CD8-positive, alpha-beta memory T cell (primary cell): ENCODE results near the gene SLC23A1. TPM values are rescaled to one million over a fixed set of nuclear protein-coding genes. Genes with fewer than 3 reads are reported as not detected.

Experiments
- CTCF ChIA-PET: fragments of 350-600 bp; sonication (Branson Sonifier 250); formaldehyde crosslinking; loops from one replicate; lab custom pipeline; 2021; ENCODE audit warnings: antibody characterized with exemption; lab: Charles Lee
- POLR2A ChIA-PET: fragments of 350-600 bp; sonication (Branson Sonifier 250); formaldehyde crosslinking; loops from one replicate; lab custom pipeline; 2021; ENCODE audit warnings: antibody characterized with exemption; lab: Charles Lee
- DNase-seq, 5 donors: peaks; one replicate each; pipeline versions ENCODE4 v3.0.0 to v3.0.0-alpha.2; 2020 to 2022; ENCODE audit warnings: mixed read lengths in 1 of 5
- H3K27ac ChIP-seq: one replicate; pipeline ENCODE4 v1.7.0; 2013; ENCODE audit warnings: low read depth, mild to moderate bottlenecking, low read length, moderate library complexity
- H3K27me3 ChIP-seq: 2 replicates; pipeline ENCODE4 v1.7.0; 2013; ENCODE audit warnings: low read length, mild to moderate bottlenecking; ENCODE audit not compliant: insufficient read depth, poor library complexity, severe bottlenecking
- H3K36me3 ChIP-seq: 2 replicates; pipeline ENCODE4 v1.7.0; 2013; ENCODE audit warnings: mild to moderate bottlenecking, low read length, moderate library complexity; ENCODE audit not compliant: insufficient read depth
- H3K4me1 ChIP-seq: 2 replicates; pipeline ENCODE4 v1.7.0; 2013; ENCODE audit warnings: mild to moderate bottlenecking, low read length, moderate library complexity; ENCODE audit not compliant: insufficient read depth
- H3K4me3 ChIP-seq: 2 replicates; pipeline ENCODE4 v1.7.0; 2013; ENCODE audit warnings: mild to moderate bottlenecking, low read length
- H3K9me3 ChIP-seq: 2 replicates; pipeline ENCODE4 v1.7.0; 2013; ENCODE audit warnings: mild to moderate bottlenecking, low read length
- H3K27ac Mint-ChIP-seq, 8 donors: one replicate each; pipeline ENCODE4 v1.8.0; 2020 to 2021; ENCODE audit warnings: mixed read lengths in 8 of 8, mild to moderate bottlenecking in 6 of 8, inconsistent platforms in 3 of 8, moderate library complexity in 3 of 8
- H3K27me3 Mint-ChIP-seq, 2 donors: one replicate each; pipeline ENCODE4 v1.8.0; 2020 to 2021; ENCODE audit warnings: mixed read lengths in 2 of 2, mild to moderate bottlenecking in 1 of 2, moderate library complexity in 1 of 2
- H3K36me3 Mint-ChIP-seq, 3 donors: one replicate each; pipeline ENCODE4 v1.8.0; 2020 to 2021; ENCODE audit warnings: mixed read lengths in 3 of 3, inconsistent platforms in 1 of 3, mild to moderate bottlenecking in 1 of 3
- H3K4me1 Mint-ChIP-seq, 3 donors: one replicate each; pipeline ENCODE4 v1.8.0; 2020 to 2021; ENCODE audit warnings: mixed read lengths in 3 of 3, inconsistent platforms in 1 of 3, mild to moderate bottlenecking in 1 of 3
- H3K4me3 Mint-ChIP-seq, 7 donors: one replicate each; pipeline ENCODE4 v1.8.0; 2020 to 2021; ENCODE audit warnings: mixed read lengths in 7 of 7, mild to moderate bottlenecking in 6 of 7, moderate library complexity in 4 of 7, inconsistent platforms in 2 of 7
- H3K9me3 Mint-ChIP-seq, 5 donors: one replicate each; pipeline ENCODE4 v1.8.0; 2020 to 2022; ENCODE audit warnings: mixed read lengths in 5 of 5, mild to moderate bottlenecking in 3 of 5, moderate library complexity in 2 of 5, inconsistent platforms in 1 of 5
- polyA plus RNA-seq: library from polyadenylated mRNA; unstranded; fragments of 300-500 nt; fragmentation: Illumina TruSeq; gene quantifications from one replicate; pipeline ENCODE4 v1.2.3, GENCODE V29; 2021
- total RNA-seq, 2 experiments: library from RNA; stranded (reverse); gene quantifications; one replicate each; pipeline ENCODE4 v1.2.3, GENCODE V29; 2021

Gene SLC23A1
- total and polyA plus RNA-seq, 3 experiments from 2014 or later, result 0.33 TPM; not detected in 2

DNA sequence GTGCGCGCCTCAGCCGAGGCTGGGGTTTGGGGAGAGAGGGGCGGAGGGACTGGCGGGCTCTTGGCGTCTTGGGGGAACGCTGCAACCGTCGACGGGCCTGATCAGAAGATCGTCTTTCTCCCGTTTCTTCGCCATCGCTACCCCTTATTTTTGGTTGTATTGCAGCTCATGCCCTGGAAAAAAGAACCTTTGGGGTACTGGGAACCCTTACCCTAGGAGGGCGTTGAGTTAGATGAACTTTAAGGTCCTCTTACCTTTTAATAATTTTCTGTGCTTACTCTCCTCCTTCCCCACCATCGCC, 40.7 kb downstream of the SLC23A1 start:
- POLR2A ChIA-PET, result interaction anchor here (0.5 to 3.0 kb wide), 28 partner anchors 9 to 799 kb away, joined by 3 to 68 read pairs (median 4); partner anchors contain the start of genes DNAJC18, ETF1, HSPA9 and MATR3
- CTCF ChIA-PET, result interaction anchor here (1.0 to 3.0 kb wide), 12 partner anchors 8 to 91 kb away, joined by 3 to 21 read pairs (median 5); partner anchors contain the start of genes MATR3, MZB1 and SPATA24
- Histone ChIP-seq H3K9me3 (no peaks in the 10 kb centered on the region), H3K4me3 (peak overlapping the region; percentile 87), H3K27ac (peak overlapping the region; percentile 99), H3K27me3 (no peaks in the 10 kb centered on the region), H3K4me1 (peaks cover 36% of the 10 kb centered on the region), H3K36me3 (peaks cover 5% of the 10 kb centered on the region)
- peaks cover 47 to 65% (median 56%) of the 10 kb centered on the region in 3 donors for H3K4me1 Mint-ChIP-seq
- DNase-seq, result peak in 2 of 5 donors; percentile 80 to 81
- H3K36me3 Mint-ChIP-seq, result peaks cover 4 to 45% (median 7%) of the 10 kb centered on the region in 3 donors
- peak overlapping the region; percentile 93 to 100 (median 97) for H3K4me3 Mint-ChIP-seq
- H3K9me3 Mint-ChIP-seq, result no peaks in the 10 kb centered on the region
- no peaks in the 10 kb centered on the region for H3K27me3 Mint-ChIP-seq
- H3K27ac Mint-ChIP-seq, result peak overlapping the region; percentile 98 to 100 (median 98)

DNA sequence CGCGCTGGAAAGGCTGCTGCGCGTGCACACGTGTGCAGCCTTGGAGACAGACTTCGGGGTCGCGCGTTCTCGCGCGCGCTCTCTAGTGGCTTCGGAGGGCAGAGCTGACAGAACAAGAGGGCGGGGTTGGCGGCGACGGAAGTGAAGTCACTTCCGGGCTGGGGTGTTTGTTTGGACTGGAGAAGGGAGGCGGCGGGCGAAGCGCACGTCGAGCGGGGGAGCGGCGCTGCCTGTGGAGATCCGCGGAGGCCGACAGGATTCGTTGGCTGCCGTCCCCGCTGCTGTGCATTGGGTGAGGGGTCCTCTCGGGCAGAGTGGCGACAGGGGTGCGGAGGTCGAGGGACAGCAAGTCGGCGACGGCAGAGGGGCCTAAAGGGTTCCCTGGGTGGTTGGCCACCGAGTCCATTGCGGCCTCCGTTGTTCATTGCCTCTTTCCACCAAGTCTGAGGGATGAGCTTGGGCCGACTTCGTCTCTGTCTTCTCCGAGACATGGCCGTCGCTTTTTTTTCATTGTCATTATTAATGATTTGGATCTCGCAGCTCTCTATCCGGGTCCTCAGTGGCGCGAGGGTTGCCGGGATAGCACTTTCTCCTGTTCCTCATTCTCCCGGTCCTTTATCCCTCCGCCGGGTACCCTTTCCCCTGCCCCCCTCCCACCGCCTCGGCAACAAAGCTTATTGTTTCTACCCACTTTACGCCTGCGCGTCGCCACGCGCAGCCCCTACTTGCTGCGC, 41.2 kb downstream of the SLC23A1 start, which contains the start of gene PAIP2:
Gene PAIP2 (plus strand): TSS at position 166 of the 734 bp plus-strand sequence. CDS start 21,931 bp downstream, outside the sequence.
- POLR2A ChIA-PET, result interaction anchor here (0.5 to 3.0 kb wide), 33 partner anchors 9 to 799 kb away, joined by 3 to 68 read pairs (median 4); partner anchors contain the start of genes DNAJC18, ECSCR, ETF1 and HSPA9
- H3K27me3 ChIP-seq, result no peaks in the 10 kb centered on the region
- peak within 1 kb of the TSS; percentile 87 for H3K4me3 ChIP-seq
- H3K36me3 Mint-ChIP-seq, result peaks cover 4 to 41% (median 7%) of the 10 kb centered on the region in 3 donors
- H3K27me3 Mint-ChIP-seq, result no peaks in the 10 kb centered on the region
- peak within 1 kb of the TSS; percentile 99 for H3K27ac ChIP-seq
- H3K36me3 ChIP-seq, result peaks cover 5% of the 10 kb centered on the region
- CTCF ChIA-PET, result interaction anchor here (0.7 to 3.0 kb wide), 19 partner anchors 8 to 176 kb away, joined by 3 to 21 read pairs (median 4); partner anchors contain the start of genes MATR3, MZB1 and SPATA24
- no peaks in the 10 kb centered on the region for H3K9me3 Mint-ChIP-seq
- H3K4me1 ChIP-seq, result peaks cover 36% of the 10 kb centered on the region
- H3K27ac Mint-ChIP-seq, result peak within 1 kb of the TSS; percentile 98 to 100 (median 98)
- H3K4me3 Mint-ChIP-seq, result peak within 1 kb of the TSS; percentile 93 to 100 (median 97)
- H3K4me1 Mint-ChIP-seq, result peaks cover 43 to 61% (median 53%) of the 10 kb centered on the region in 3 donors
- peak; percentile 96 to 98 (median 97) for DNase-seq
- no peaks in the 10 kb centered on the region for H3K9me3 ChIP-seq

DNA sequence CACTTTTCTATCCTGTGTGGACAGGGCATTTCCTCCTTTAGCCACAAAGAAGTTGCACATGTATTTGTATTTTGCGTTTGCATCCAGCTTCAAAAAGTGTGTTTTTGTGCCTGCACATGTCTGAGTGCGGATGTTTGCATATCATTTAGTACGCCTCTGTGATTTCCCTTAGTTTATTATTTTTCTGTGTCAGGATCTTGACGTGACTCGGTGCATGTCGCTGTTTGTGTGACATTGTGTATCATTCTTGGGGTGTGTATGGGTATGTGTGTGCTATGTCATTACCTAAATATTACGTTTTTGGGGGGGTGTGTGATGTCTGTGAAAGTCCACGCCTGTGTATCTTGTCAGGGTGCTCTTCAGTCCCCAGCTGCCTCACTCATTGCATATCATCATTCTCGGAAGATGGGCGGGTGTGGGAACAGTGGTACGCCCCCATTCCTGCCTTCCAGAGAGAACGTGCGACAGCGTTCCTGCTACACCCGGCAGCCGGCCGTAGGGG, 41.9 kb downstream of the SLC23A1 start:
- Mint-ChIP-seq H3K4me1 (peaks cover 44 to 64% (median 54%) of the 10 kb centered on the region in 3 donors), H3K9me3 (no peaks in the 10 kb centered on the region), H3K36me3 (peaks cover 4 to 37% (median 7%) of the 10 kb centered on the region in 3 donors), H3K27me3 (no peaks in the 10 kb centered on the region), H3K4me3 (peak overlapping the region; percentile 93 to 100 (median 97)), H3K27ac (peak overlapping the region; percentile 98 to 100 (median 98))
- DNase-seq, result no peak
- Histone ChIP-seq H3K4me1 (peaks cover 36% of the 10 kb centered on the region), H3K36me3 (peaks cover 5% of the 10 kb centered on the region), H3K9me3 (no peaks in the 10 kb centered on the region), H3K4me3 (peak overlapping the region; percentile 87), H3K27ac (peak overlapping the region; percentile 99), H3K27me3 (no peaks in the 10 kb centered on the region)
- POLR2A ChIA-PET, result interaction anchor here (0.6 to 3.0 kb wide), 16 partner anchors 12 to 222 kb away, joined by 3 to 68 read pairs (median 6); partner anchors contain the start of genes ECSCR, MATR3, SIL1 and SPATA24
- CTCF ChIA-PET, result interaction anchor here (0.8 to 3.0 kb wide), 16 partner anchors 9 to 90 kb away, joined by 3 to 21 read pairs (median 4); partner anchors contain the start of genes MATR3, MZB1 and SPATA24

DNA sequence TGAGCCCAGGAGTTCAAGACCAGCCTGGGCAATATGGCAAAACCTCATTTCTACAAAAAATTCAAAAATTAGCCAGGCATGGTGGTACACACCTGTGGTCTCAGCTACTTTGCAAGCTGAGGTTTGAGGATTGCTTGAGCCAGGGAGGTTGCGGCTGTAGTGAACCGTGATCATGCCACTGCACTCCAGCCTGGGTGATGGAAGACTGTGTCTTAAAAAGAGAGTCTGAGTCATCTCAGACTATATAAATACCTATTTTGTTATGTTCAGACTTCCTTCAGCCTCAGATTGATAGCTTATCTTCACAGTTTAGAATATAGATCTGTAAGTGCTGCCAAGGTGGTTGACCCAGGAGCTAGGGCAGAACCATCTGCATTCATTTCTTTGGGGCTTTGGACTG, 43.0 kb downstream of the SLC23A1 start:
- Mint-ChIP-seq H3K27me3 (peaks cover 0 to 2% of the 10 kb centered on the region in 2 donors), H3K4me1 (peaks cover 39 to 62% (median 45%) of the 10 kb centered on the region in 3 donors), H3K4me3 (peak overlapping the region in 1 of 7 donors; percentile 97), H3K27ac (peak overlapping the region in 1 of 8 donors; percentile 98), H3K9me3 (no peaks in the 10 kb centered on the region), H3K36me3 (peaks cover 4 to 29% (median 4%) of the 10 kb centered on the region in 3 donors)
- ChIA-PET CTCF (interaction anchor here (1.5 to 3.0 kb wide), 3 partner anchors 29 to 50 kb away, joined by 3 to 21 read pairs (median 3); partner anchors contain the start of genes MATR3 and MZB1), POLR2A (interaction anchor here (2.4 to 3.0 kb wide), 2 partner anchors 45 to 51 kb away, joined by 20 to 68 read pairs; partner anchors contain the start of gene MATR3)
- Histone ChIP-seq H3K4me3 (no peak overlapping the region), H3K27ac (no peak overlapping the region), H3K36me3 (peaks cover 5% of the 10 kb centered on the region), H3K9me3 (no peaks in the 10 kb centered on the region), H3K27me3 (no peaks in the 10 kb centered on the region), H3K4me1 (peaks cover 33% of the 10 kb centered on the region)
- no peak for DNase-seq

DNA sequence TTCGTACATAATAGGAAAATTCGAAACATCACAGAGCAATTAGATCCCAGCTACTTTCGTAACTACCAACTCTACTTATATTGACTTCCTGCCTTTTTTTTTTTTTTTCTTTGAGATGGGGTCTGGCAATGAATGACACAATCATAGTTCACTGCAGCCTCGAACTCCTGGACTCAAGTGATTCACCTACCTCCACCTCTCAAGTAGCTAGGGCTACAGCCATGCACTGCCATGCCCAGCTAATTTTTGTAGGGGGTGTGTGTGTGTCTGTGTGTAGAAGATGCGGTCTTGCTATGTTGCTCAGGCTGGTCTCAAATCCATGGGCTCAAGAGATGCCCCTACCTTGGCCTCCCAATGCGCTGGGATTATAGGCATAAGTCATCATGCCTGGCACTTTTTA, 47.3 kb downstream of the SLC23A1 start:
- H3K4me3 ChIP-seq, result no peak overlapping the region
- H3K9me3 ChIP-seq, result no peaks in the 10 kb centered on the region
- H3K4me1 Mint-ChIP-seq, result peaks cover 5 to 22% (median 9%) of the 10 kb centered on the region in 3 donors
- H3K9me3 Mint-ChIP-seq, result no peaks in the 10 kb centered on the region
- no peaks in the 10 kb centered on the region for H3K27me3 ChIP-seq
- H3K27ac Mint-ChIP-seq, result peak overlapping the region in 7 of 8 donors; percentile 17 to 84 (median 52)
- H3K4me1 ChIP-seq, result peaks cover 4% of the 10 kb centered on the region
- H3K36me3 Mint-ChIP-seq, result peaks cover 3 to 21% (median 4%) of the 10 kb centered on the region in 3 donors
- H3K4me3 Mint-ChIP-seq, result no peak overlapping the region
- CTCF ChIA-PET, result no interaction called here
- H3K27me3 Mint-ChIP-seq, result peaks cover 0 to 2% of the 10 kb centered on the region in 2 donors
- DNase-seq, result peak in 1 of 5 donors; percentile 22
- H3K27ac ChIP-seq, result no peak overlapping the region
- peaks cover 5% of the 10 kb centered on the region for H3K36me3 ChIP-seq
- POLR2A ChIA-PET, result interaction anchor here (0.6 kb wide), 1 partner anchor 62 kb away, joined by 3 read pairs; no protein-coding TSS in a partner anchor

Other genes with a start within 250 kb of the SLC23A1 start
- 10 to 100 TPM; 26.6 to 27.5 TPM for gene SIL1, start 184.9 kb downstream of the SLC23A1 start, total RNA-seq
- gene SIL1, start 184.9 kb downstream of the SLC23A1 start, polyA plus RNA-seq, result 15.0 TPM
- gene MATR3, start 89.6 kb downstream of the SLC23A1 start, total RNA-seq, result 100 to 1,000 TPM; 184 to 199 TPM
- 364 TPM for gene MATR3, start 89.6 kb downstream of the SLC23A1 start, polyA plus RNA-seq
- 10 to 100 TPM; 67.9 to 77.0 TPM for gene PAIP2, start 41.4 kb downstream of the SLC23A1 start, total RNA-seq
- gene PAIP2, start 41.4 kb downstream of the SLC23A1 start, polyA plus RNA-seq, result 342 TPM
- 1 to 10 TPM; 5.1 to 6.4 TPM for gene MZB1, start 6.6 kb upstream of the SLC23A1 start, total RNA-seq
- gene MZB1, start 6.6 kb upstream of the SLC23A1 start, polyA plus RNA-seq, result 3.5 TPM
- 1 to 10 TPM; 6.7 to 7.2 TPM for gene PROB1, start 11.8 kb upstream of the SLC23A1 start, total RNA-seq
- 0.72 TPM for gene PROB1, start 11.8 kb upstream of the SLC23A1 start, polyA plus RNA-seq
- gene SPATA24, start 20.8 kb upstream of the SLC23A1 start, total RNA-seq, result 1 to 10 TPM; 3.6 to 3.9 TPM
- 4.2 TPM for gene SPATA24, start 20.8 kb upstream of the SLC23A1 start, polyA plus RNA-seq
- gene DNAJC18, start 56.2 kb upstream of the SLC23A1 start, total RNA-seq, result 10 to 100 TPM; 25.3 to 25.7 TPM
- 10.2 TPM for gene DNAJC18, start 56.2 kb upstream of the SLC23A1 start, polyA plus RNA-seq
- under 1 TPM; 0.82 to 0.83 TPM for gene ECSCR, start 79.4 kb upstream of the SLC23A1 start, total RNA-seq
- not detected for gene ECSCR, start 79.4 kb upstream of the SLC23A1 start, polyA plus RNA-seq
- under 1 TPM; 0.11 to 0.28 TPM for gene SMIM33, start 87.7 kb upstream of the SLC23A1 start, total RNA-seq
- 1.1 TPM for gene SMIM33, start 87.7 kb upstream of the SLC23A1 start, polyA plus RNA-seq
- gene STING1, start 99.5 kb upstream of the SLC23A1 start, total RNA-seq, result 100 to 1,000 TPM; 107 to 109 TPM
- gene STING1, start 99.5 kb upstream of the SLC23A1 start, polyA plus RNA-seq, result 116 TPM
- 100 to 1,000 TPM; 253 to 274 TPM for gene UBE2D2, start 178.0 kb upstream of the SLC23A1 start, total RNA-seq
- gene UBE2D2, start 178.0 kb upstream of the SLC23A1 start, polyA plus RNA-seq, result 285 TPM